ENCODE measurements around the gene CST7. TPM values are rescaled to one million over a fixed set of nuclear protein-coding genes. Genes with fewer than 3 reads are reported as not detected.

The CST7 gene
- total and polyA plus RNA-seq, 2 of the 13 experiments (the other 11 are each of a cell fraction or from before 2014, with no cell fraction given): not detected

- CTCF ChIA-PET (ENCODE audit: low intra/inter-chr PET ratio, low total read pairs): no interaction called here
- no peaks in the 10 kb centered on the region for H4K20me1 ChIP-seq (ENCODE audit: insufficient read depth, low read length)
- peaks cover 0 to 5% of the 10 kb centered on the region in 2 experiments; a peak in 1 of 5 replicates for H3K27me3 ChIP-seq (ENCODE audit: control insufficient read depth in 1 of 2, insufficient read depth in 2 of 2, low read length in 2 of 2)
- H3K4me3 ChIP-seq (replicated peaks in 1 of 3; ENCODE audit: insufficient read depth in 1 of 3, low read depth in 2 of 3, low read length in 3 of 3): no peak overlapping the region
- no peak overlapping the region for H3K27ac ChIP-seq (ENCODE audit: extremely low read length, insufficient read depth, low read length)
- no TSS peak for BruUV-seq (replicated peaks)
- H3K36me3 ChIP-seq (replicated peaks in 1 of 2; ENCODE audit: control insufficient read depth in 1 of 2, insufficient read depth in 2 of 2, low read length in 2 of 2): no peaks in the 10 kb centered on the region; a peak in 1 of 5 replicates
- H3K4me1 ChIP-seq (ENCODE audit: insufficient read depth, low read length): no peaks in the 10 kb centered on the region
- H3K9ac ChIP-seq (ENCODE audit: insufficient read depth, low read depth, low read length): no peak overlapping the region
- no peak overlapping the region for H3K4me2 ChIP-seq (ENCODE audit: low read depth, low read length)
- 37% methylated on average over 1 of the region's 1 CpG for WGBS (ENCODE audit: low lambda C conversion rate)
- in situ Hi-C loops (cut with HindIII; ENCODE audit: extremely low pct_ligation_motif_present, low pct_unique_long_range_greater_than_20kb): no loop called here
- H3K9me3 ChIP-seq (ENCODE audit: low read length): no peaks in the 10 kb centered on the region
- POLR2A ChIA-PET: no interaction called here
- H3K79me2 ChIP-seq (ENCODE audit: insufficient read depth, low read length): no peaks in the 10 kb centered on the region
- intact Hi-C loops (cut with micrococcal nuclease; ENCODE audit: unreplicated experiment): no loop called here
- TF ChIP-seq, protein P1, sequence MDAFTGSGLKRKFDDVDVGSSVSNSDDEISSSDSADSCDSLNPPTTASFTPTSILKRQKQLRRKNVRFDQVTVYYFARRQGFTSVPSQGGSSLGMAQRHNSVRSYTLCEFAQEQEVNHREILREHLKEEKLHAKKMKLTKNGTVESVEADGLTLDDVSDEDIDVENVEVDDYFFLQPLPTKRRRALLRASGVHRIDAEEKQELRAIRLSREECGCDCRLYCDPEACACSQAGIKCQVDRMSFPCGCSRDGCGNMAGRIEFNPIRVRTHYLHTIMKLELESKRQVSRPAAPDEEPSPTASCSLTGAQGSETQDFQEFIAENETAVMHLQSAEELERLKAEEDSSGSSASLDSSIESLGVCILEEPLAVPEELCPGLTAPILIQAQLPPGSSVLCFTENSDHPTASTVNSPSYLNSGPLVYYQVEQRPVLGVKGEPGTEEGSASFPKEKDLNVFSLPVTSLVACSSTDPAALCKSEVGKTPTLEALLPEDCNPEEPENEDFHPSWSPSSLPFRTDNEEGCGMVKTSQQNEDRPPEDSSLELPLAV (CRISPR knock-in tag; conservative IDR thresholded peaks at IDR 0.05; ENCODE audit: low read depth): no peak
- peak; percentile 94 for TF ChIP-seq ZNF317 (CRISPR knock-in tag; IDR thresholded peaks at IDR 0.05)
- no peak for DNase-seq (ENCODE audit: low spot score)
- no peak for ATAC-seq
- FAIRE-seq: no peak
- H2AFZ ChIP-seq (ENCODE audit: low read length): no peak overlapping the region
Measured at GRCh38 chr20:25003002-25003401, 53.9 kb downstream of the CST7 start.

DNA sequence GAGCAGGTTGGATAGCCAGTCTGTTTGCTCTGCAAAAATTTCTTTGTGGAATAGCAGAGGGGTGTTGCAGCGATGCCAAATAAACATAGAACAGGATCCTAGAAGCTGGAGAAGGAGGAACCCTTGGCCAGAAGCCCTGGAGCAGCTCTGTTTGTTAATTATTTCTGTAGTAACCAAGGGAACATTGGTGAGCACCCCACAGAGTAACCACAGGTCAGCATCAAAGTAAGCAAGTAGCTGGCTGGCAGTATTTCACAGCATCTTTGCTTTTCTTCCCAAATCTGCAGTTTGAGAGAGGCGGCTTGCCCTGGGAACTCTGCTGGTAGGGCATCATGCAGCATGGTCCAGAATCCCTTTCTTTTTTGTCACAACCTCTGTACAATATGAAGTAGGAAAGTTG, 56.2 kb downstream of the CST7 start:
- in situ Hi-C loops (cut with HindIII; ENCODE audit: extremely low pct_ligation_motif_present, low pct_unique_long_range_greater_than_20kb): no loop called here
- DNase-seq (ENCODE audit: low spot score) (no peak), FAIRE-seq (no peak), ATAC-seq (peak; percentile 19; the same call in 1 of the 3 replicates)
- ChIA-PET POLR2A (no interaction called here), CTCF (ENCODE audit: low intra/inter-chr PET ratio, low total read pairs) (no interaction called here)
- H3K27ac ChIP-seq (ENCODE audit: extremely low read length, insufficient read depth, low read length): no peak overlapping the region
- peaks cover 0 to 3% of the 10 kb centered on the region in 2 experiments; a peak in 3 of 5 replicates for H3K36me3 ChIP-seq (replicated peaks in 1 of 2; ENCODE audit: control insufficient read depth in 1 of 2, insufficient read depth in 2 of 2, low read length in 2 of 2)
- H3K79me2 ChIP-seq (ENCODE audit: insufficient read depth, low read length): no peaks in the 10 kb centered on the region
- 51% methylated on average over 2 of the region's 2 CpGs for WGBS (ENCODE audit: low lambda C conversion rate)
- no peak overlapping the region for H2AFZ ChIP-seq (ENCODE audit: low read length)
- H4K20me1 ChIP-seq (ENCODE audit: insufficient read depth, low read length): no peaks in the 10 kb centered on the region
- BruUV-seq (replicated peaks): no TSS peak
- 0 out of 5 replicates have a peak, but pooled peaks cover 0 to 5% of the 10 kb centered on the region in 2 experiments for H3K27me3 ChIP-seq (ENCODE audit: control insufficient read depth in 1 of 2, insufficient read depth in 2 of 2, low read length in 2 of 2)
- no peaks in the 10 kb centered on the region for H3K9me3 ChIP-seq (ENCODE audit: low read length)
- H3K9ac ChIP-seq (ENCODE audit: insufficient read depth, low read depth, low read length): no peak overlapping the region
- intact Hi-C loops (cut with micrococcal nuclease; ENCODE audit: unreplicated experiment): no loop called here
- no peak overlapping the region for H3K4me3 ChIP-seq (replicated peaks in 1 of 3; ENCODE audit: insufficient read depth in 1 of 3, low read depth in 2 of 3, low read length in 3 of 3)
- no peak overlapping the region for H3K4me2 ChIP-seq (ENCODE audit: low read depth, low read length)
- no peaks in the 10 kb centered on the region for H3K4me1 ChIP-seq (ENCODE audit: insufficient read depth, low read length)
- no peak for TF ChIP-seq ZNF609 (CRISPR knock-in tag; IDR thresholded peaks at IDR 0.05; ENCODE audit: borderline replicate concordance)
- TF ChIP-seq ZBTB34 (CRISPR knock-in tag; IDR thresholded peaks at IDR 0.05): no peak
- no peak for TF ChIP-seq NFIC (IDR thresholded peaks at IDR 0.05; ENCODE audit: low read length)
- TF ChIP-seq, protein P2, sequence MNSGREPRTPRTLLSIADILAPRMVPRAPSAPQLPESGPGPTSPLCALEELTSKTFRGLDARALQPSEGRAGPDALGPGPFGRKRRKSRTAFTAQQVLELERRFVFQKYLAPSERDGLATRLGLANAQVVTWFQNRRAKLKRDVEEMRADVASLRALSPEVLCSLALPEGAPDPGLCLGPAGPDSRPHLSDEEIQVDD (CRISPR knock-in tag; IDR thresholded peaks at IDR 0.05; ENCODE audit: borderline replicate concordance): no peak
- no peak for TF ChIP-seq MTF2 (CRISPR knock-in tag; IDR thresholded peaks at IDR 0.05; ENCODE audit: borderline replicate concordance)
- no peak for TF ChIP-seq JUNB (CRISPR knock-in tag; IDR thresholded peaks at IDR 0.05; ENCODE audit: borderline replicate concordance)
- TF ChIP-seq HMG20A (CRISPR knock-in tag; IDR thresholded peaks at IDR 0.05; ENCODE audit: borderline replicate concordance): no peak
- TF ChIP-seq ZNF44 (CRISPR knock-in tag; IDR thresholded peaks at IDR 0.05): no peak

Data from HepG2 (cell line).